NCI-H82 (cell line): Measurements from ENCODE around the gene CLEC3B.
"Not testable (repeated sequence)": the region's sequence is repeated elsewhere in the genome, so short reads cannot be mapped to it uniquely, and the experiment has no call there.

ENCODE experiments used
- DNase-seq: peaks from one replicate; lab custom pipeline; 2025; lab: John Stamatoyannopoulos, UW

The CLEC3B gene

DNA sequence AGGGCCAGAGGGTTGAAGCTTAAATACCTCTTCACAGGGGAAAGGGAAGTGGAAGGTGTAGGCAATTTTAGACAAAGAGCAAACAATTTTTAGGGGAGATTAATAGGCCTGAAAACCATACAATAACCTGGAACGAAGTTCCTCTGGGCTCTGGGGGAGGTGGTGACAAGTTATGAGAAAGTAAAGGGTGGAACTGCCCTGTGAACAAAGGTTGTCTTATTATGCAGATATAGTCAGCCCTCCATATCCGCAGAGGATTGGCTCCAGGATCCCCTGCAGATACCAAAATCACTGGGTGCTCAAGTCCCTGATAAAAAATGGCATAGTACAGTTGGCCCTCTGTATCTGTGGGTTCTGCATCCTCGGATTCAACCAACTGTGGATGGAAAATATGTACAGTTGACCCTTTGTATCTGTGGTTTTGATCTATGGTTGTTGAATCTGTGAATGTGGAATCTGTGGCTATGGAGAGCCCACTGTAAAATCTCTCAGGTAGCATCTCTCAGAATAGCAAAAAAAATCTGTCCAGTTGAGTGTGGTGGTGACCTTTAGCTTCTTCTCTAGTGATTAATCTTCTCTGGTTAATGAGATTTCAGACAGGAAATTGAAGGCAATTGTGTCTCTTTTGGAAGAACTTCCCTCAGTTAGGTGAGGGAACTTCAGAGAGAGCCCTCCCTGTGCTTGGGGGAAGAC is 40.2 kb downstream of the CLEC3B start:
- DNase-seq: no peak

DNA sequence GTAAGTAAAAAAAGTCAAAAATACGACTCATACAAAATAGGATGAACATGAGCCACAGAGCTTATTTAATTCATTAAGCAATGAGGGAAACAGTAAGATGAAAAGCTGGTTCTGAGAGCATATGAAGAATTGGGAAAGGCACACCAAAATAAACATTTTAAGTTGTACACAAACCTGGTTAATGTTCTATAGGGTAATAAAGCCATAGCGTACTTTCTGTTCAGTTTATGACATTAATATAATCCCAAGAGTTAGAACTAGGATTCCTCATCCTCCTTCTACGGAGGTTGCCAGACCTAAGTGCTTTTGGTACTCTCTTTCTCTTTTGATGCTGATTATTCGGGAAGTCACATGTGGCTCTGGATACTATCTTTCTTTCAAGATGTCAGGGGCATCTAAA is 41.4 kb downstream of the CLEC3B start:
- DNase-seq: no peak

GRCh38 chr3:45067941-45068340 is 41.8 kb downstream of the CLEC3B start:
- no peak for DNase-seq

GRCh38 chr3:45071075-45071474 is 45.0 kb downstream of the CLEC3B start:
- no peak for DNase-seq

DNA sequence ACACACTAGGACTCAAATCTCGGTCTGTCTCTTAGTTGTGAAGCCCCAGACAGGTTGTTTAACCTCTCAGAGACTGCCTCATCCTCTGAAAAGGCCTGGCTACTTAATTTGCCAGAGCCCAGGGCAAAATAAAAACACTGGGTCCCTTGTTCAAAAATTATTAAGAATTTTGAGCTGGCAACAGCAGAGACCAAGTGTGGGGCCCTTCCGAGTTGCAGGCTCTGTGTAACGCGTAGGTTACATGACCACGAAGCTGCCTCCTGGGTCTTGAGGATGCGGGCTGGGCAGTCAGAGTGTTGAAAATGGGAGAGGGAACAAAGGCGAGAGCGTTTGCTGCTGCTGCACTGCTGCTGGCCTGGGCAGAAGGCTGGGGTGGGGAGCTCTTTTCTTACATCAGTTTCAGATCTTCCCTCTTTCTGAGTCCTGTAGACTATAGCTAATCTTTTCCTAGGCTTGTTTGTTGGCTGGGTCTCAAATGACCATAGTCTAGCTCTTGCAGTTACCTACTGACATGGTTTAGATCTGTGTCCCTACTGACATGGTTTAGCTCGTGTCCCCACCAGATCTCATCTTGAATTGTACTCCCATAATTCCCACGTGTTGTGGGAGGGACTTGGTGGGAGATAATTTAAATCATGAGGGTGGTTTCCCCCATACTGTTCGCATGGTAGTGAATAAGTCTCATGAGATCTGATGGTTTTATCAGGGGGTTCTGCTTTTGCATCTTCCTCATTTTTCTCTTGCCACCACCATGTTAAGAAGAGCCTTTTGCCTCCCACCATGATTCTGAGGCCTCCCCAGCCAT is 49.9 kb downstream of the CLEC3B start:
- DNase-seq: no peak

GRCh38 chr3:45078256-45078655 is 52.2 kb downstream of the CLEC3B start:
- not testable (repeated sequence) for DNase-seq

DNA sequence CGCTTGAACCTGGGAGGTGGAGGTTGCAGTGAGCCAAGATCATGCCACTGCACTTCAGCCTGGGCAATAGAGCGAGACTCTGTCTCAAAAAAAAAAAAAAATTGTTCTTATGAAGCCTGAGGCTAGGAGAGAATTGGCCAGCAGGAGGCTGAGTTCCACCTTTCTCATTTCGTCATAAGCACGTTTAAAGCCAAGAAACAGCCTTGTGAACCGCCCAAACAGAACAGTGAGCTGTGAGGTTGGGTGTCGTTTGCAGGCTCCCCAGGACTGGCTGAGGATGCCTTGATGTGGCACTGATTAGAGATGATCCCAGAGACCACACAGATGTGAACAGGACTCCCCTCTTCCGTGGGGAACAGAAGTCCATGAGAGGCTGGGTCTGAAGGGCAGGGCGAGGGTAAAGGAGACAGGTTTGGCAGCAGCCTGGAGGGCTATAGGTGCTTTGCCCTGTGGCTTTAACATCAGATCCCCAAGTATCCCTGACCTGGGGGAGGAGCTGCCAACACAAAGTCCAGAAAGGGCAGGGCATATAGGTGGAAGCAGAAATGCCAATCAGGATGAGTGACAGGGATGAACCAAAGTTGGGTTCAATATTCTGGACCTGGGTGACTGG is 52.9 kb downstream of the CLEC3B start:
- peak; percentile 0 for DNase-seq

DNA sequence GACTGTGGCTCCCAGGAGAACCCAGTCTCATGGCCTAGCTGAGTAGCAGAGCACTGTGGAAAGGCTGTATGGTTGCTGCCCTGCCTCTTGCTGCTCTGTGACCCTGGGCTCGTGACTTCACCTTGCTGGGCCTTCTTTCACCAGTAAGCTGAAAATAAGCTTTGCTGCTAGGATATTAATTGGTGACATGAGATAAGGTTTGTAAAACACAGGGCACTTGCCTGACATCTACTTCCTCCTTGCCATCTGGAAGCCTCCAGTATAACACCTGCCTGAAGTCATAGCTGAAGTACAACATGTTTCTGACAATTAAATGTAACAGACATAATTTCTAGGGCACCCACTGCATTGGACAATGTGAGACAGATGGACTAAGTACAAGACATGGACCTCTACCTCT is 53.6 kb downstream of the CLEC3B start:
- peak; percentile 21 for DNase-seq

GRCh38 chr3:45080824-45081223 is 54.7 kb downstream of the CLEC3B start:
- DNase-seq: no peak

DNA sequence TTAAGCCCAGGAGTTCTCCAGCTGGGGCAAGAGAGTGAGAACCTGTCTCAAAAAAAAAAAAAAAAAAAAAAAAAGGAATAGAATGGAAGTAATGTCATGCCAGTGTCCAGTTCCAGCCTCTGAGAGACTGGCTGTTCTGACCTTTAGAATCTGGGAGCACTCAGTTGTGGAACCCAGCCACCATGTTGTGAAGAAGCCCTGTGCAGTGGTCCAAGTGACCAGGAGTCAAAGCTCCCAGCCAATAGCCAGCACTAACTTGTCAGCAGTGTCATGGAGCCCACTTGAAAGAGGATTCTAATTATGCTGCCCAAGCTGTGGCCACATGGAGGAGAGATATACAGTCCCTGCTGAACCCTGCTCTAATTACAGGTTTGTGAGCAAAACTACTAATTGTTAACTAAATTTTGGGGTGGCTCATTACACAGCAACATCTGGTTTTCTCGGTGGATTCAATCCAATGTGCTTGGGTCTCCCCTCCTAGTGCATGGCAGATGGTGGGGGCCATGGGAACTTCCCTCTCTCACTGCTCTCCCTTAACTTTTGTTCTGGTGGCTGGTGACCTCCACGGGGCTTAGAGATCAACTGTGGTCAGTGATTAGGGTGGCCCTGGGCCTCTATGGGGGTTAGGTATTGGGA is 55.5 kb downstream of the CLEC3B start:
- DNase-seq: no peak

DNA sequence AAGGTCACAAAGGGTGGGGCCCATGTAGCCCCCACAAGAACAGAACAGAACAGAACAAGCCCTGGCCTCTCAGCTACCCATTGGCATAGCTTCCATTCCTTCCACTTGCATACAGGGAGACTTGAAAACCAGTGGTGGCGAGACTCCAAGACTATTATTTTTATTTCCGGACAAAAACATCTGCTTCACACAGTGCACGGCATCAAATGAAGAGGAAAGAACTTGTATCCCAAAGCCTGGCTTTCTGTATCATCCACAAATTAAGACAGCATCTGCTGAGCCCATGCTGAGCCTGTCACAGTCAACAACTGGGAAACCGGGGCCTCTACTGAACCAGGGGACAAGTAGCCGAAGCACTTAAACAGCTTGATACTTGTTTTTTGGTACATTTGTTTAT is 56.0 kb downstream of the CLEC3B start:
- DNase-seq: no peak

- DNase-seq: no peak
Observed at GRCh38 chr3:45083023-45083422, 56.9 kb downstream of the CLEC3B start.

GRCh38 chr3:45084361-45084760 is 58.3 kb downstream of the CLEC3B start:
- no peak for DNase-seq

DNA sequence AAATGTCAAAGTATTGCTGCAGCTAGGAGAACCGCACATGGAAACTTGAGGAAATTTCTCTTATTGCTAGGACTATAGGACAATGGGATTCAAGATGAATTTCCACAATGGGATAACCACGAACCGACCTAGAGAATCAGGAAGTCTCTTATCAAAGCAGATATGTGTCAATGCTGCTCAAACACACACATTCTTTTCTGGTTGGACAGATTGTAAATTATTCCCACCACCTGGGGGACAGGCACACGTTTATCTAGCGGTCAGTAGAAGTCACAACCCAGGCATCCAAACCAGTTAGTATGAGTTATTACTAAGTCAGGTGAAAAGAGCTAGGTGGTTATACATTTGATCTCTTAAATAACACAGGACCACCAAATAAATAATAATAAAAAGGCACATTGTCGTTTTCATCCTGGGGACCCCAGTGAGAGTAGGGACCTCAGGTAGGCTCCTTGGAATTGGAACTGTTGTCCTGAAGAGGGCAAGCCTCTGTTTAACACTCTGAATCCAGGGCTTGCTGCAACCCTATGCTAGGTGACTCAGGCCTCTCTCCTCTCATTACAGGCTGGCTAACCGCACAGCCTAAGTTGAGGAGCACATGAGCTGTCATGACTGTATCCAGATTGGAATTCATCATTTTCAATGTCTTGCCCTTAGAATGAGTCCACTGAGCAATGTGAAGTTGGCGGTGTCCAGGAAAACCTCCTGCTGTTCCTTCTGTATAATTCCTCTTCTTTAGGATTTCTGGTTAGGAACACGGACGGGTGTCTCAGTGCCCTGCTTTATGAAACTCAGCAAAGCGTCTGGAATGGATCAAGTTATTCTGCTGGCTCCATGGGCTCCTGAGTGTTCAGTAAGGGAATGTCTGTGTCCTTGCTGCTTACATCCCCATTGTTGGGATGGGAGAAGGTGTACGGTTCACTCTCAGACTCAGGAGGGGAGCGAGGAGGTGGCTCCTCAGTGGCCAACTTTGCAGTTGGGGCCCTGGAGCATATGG is 59.0 kb downstream of the CLEC3B start:
- no peak for DNase-seq
